Activated naive CD4-positive, alpha-beta T cell treated with Interleukin-2 at 50 U/mL for 16 hours (primary cell): Measurements from ENCODE around the gene USP37.

Source experiments
- DNase-seq: peaks from one replicate; pipeline ENCODE4 v3.0.0-alpha.2; 2020

USP37 gene

GRCh38 chr2:218428846-218429558 is 139.1 kb downstream of the USP37 start:
- DNase-seq: no peak

- no peak for DNase-seq
Observed at GRCh38 chr2:218427741-218428140, 140.4 kb downstream of the USP37 start.

GRCh38 chr2:218425531-218425930 is 142.6 kb downstream of the USP37 start:
- DNase-seq: no peak

GRCh38 chr2:218423584-218423983 is 144.6 kb downstream of the USP37 start:
- DNase-seq: no peak

GRCh38 chr2:218422403-218423086 is 145.6 kb downstream of the USP37 start:
- DNase-seq: no peak

- DNase-seq: no peak
Observed at GRCh38 chr2:218421027-218421426, 147.1 kb downstream of the USP37 start.

- no peak for DNase-seq
Observed at GRCh38 chr2:218419630-218420216, 148.4 kb downstream of the USP37 start.

- no peak for DNase-seq
Observed at GRCh38 chr2:218418717-218419458, 149.3 kb downstream of the USP37 start, which contains the start of gene VIL1. Gene VIL1 (plus strand): TSS chr2:218419123. CDS start chr2:218423779, 4,656 bp downstream.

GRCh38 chr2:218418321-218418716 is 149.8 kb downstream of the USP37 start:
- no peak for DNase-seq

- no peak for DNase-seq
Observed at GRCh38 chr2:218407717-218408116, 160.4 kb downstream of the USP37 start.

- DNase-seq: peak; percentile 62
Observed at GRCh38 chr2:218406949-218407618, 161.1 kb downstream of the USP37 start.

GRCh38 chr2:218406209-218406948 is 161.8 kb downstream of the USP37 start:
- peak; percentile 91 for DNase-seq

- no peak for DNase-seq
Observed at GRCh38 chr2:218405746-218406208, 162.4 kb downstream of the USP37 start.

- no peak for DNase-seq
Observed at GRCh38 chr2:218405086-218405745, 162.9 kb downstream of the USP37 start.

- DNase-seq: no peak
Observed at GRCh38 chr2:218404351-218405085, 163.6 kb downstream of the USP37 start.

- DNase-seq: no peak
Observed at GRCh38 chr2:218403810-218404209, 164.3 kb downstream of the USP37 start.

- DNase-seq: no peak
Observed at GRCh38 chr2:218402911-218403411, 165.2 kb downstream of the USP37 start.

- no peak for DNase-seq
Observed at GRCh38 chr2:218402491-218402901, 165.7 kb downstream of the USP37 start.

- no peak for DNase-seq
Observed at GRCh38 chr2:218401890-218402289, 166.3 kb downstream of the USP37 start.
